ENCODE measurements around the gene ARFRP1. TPM values are rescaled to one million over a fixed set of nuclear protein-coding genes. Genes with fewer than 3 reads are reported as not detected.

ARFRP1 gene
- total and polyA plus RNA-seq, 2 of the 4 experiments (the other 2 are of a cell fraction) = 25.3 to 36.6 TPM

DNA sequence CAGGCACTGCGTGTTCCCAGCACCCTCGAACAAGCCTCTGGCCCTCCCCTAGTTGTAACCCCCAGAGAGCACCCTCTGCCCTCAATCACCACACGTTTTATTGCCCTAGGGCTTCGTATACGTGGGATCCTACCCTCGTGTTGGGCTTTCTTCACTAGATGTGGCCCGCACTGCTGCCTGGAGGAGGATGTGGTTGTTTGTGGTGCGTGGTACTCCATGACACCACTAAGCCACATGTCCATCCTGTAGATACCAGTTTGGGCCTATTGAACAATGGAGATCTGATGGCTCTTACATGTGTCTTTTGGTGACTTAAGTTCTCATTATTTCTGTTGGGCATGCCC lies 48.8 kb upstream of the ARFRP1 start:
- Histone ChIP-seq H3K9me1 (ENCODE audit: insufficient read depth, low read length) (0 out of 2 replicates have a peak, but pooled peaks cover 4% of the 10 kb centered on the region), H3K23ac (ENCODE audit: low read depth, low read length) (no peak overlapping the region), H3K18ac (ENCODE audit: low read depth, low read length) (no peak overlapping the region), H3K4me3 (ENCODE audit: insufficient read depth, low read depth, low read length) (no peak overlapping the region), H4K20me1 (ENCODE audit: insufficient read depth, low read length) (no peaks in the 10 kb centered on the region), H2BK20ac (ENCODE audit: low read depth, low read length) (no peak overlapping the region), H3K4me1 (ENCODE audit: control insufficient read depth, insufficient read depth, low read length) (no peaks in the 10 kb centered on the region), H2BK5ac (ENCODE audit: low read depth, low read length, poor library complexity, severe bottlenecking) (no peak overlapping the region), H3K4me2 (ENCODE audit: low read depth, low read length) (no peak overlapping the region), H3K27me3 (ENCODE audit: control insufficient read depth, insufficient read depth, low read length) (no peaks in the 10 kb centered on the region), H3K27ac (ENCODE audit: insufficient read depth, low read length) (no peak overlapping the region), H2AK9ac (replicated peaks; ENCODE audit: low read depth, low read length, poor library complexity) (peak overlapping the region; percentile 76), H4K8ac (ENCODE audit: low read depth in 2 of 2, low read length in 2 of 2) (no peak overlapping the region), H2BK120ac (ENCODE audit: low read depth, low read length) (no peak overlapping the region), H3K56ac (ENCODE audit: extremely low read depth, insufficient read depth, low read length) (no peak overlapping the region), H2BK15ac (ENCODE audit: low read depth, low read length) (no peak overlapping the region), H4K5ac (ENCODE audit: low read depth, low read length) (no peak overlapping the region), H3K4ac (ENCODE audit: low read depth, low read length) (no peak overlapping the region), H3K14ac (replicated peaks; ENCODE audit: low read depth, low read length) (no peak overlapping the region), H3K9me3 (ENCODE audit: control insufficient read depth, insufficient read depth, low read length) (no peaks in the 10 kb centered on the region), H3K79me1 (ENCODE audit: low read depth in 1 of 2, low read length in 2 of 2) (peaks cover 0 to 7% of the 10 kb centered on the region in 2 experiments; a peak in 1 of 4 replicates), H3K9ac (ENCODE audit: low read depth, low read length) (no peak overlapping the region), H2AK5ac (ENCODE audit: low read depth, low read length) (no peak overlapping the region), H3K36me3 (ENCODE audit: control insufficient read depth, insufficient read depth, low read length) (peaks cover 5% of the 10 kb centered on the region; the same call in 1 of the 2 replicates), H4K91ac (ENCODE audit: insufficient read depth, low read depth, low read length) (no peak overlapping the region), H2AFZ (replicated peaks; ENCODE audit: low read length, poor library complexity) (no peak overlapping the region)
- no peak for DNase-seq
- dilution Hi-C loops (cut with HindIII; ENCODE audit: low sequenced_read_pairs, unreplicated experiment) = no loop called here
- in situ Hi-C loops (cut with MboI; ENCODE audit: low sequenced_read_pairs) = no loop called here
- no CpG with 5 or more reads among the region's 8 CpGs for WGBS, 2 experiments (ENCODE audit: extremely low coverage in 2 of 2, insufficient read length in 1 of 2)
- ATAC-seq (ENCODE audit: low read depth) = no peak
- BruUV-seq (replicated peaks) = no TSS peak
- TF ChIP-seq, protein P1, sequence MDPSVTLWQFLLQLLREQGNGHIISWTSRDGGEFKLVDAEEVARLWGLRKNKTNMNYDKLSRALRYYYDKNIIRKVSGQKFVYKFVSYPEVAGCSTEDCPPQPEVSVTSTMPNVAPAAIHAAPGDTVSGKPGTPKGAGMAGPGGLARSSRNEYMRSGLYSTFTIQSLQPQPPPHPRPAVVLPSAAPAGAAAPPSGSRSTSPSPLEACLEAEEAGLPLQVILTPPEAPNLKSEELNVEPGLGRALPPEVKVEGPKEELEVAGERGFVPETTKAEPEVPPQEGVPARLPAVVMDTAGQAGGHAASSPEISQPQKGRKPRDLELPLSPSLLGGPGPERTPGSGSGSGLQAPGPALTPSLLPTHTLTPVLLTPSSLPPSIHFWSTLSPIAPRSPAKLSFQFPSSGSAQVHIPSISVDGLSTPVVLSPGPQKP (IDR thresholded peaks at IDR 0.05; ENCODE audit: borderline replicate concordance, low read depth, low read length) = no peak
- TF ChIP-seq, protein P2, sequence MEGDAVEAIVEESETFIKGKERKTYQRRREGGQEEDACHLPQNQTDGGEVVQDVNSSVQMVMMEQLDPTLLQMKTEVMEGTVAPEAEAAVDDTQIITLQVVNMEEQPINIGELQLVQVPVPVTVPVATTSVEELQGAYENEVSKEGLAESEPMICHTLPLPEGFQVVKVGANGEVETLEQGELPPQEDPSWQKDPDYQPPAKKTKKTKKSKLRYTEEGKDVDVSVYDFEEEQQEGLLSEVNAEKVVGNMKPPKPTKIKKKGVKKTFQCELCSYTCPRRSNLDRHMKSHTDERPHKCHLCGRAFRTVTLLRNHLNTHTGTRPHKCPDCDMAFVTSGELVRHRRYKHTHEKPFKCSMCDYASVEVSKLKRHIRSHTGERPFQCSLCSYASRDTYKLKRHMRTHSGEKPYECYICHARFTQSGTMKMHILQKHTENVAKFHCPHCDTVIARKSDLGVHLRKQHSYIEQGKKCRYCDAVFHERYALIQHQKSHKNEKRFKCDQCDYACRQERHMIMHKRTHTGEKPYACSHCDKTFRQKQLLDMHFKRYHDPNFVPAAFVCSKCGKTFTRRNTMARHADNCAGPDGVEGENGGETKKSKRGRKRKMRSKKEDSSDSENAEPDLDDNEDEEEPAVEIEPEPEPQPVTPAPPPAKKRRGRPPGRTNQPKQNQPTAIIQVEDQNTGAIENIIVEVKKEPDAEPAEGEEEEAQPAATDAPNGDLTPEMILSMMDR (conservative IDR thresholded peaks at IDR 0.05; ENCODE audit: low read depth, low read length) = no peak
- no peak for TF ChIP-seq MXI1 (IDR thresholded peaks at IDR 0.05; ENCODE audit: borderline replicate concordance, low read depth, low read length)
- no peak for TF ChIP-seq CEBPB (IDR thresholded peaks at IDR 0.05; ENCODE audit: low read depth, low read length)
- TF ChIP-seq RAD21 (IDR thresholded peaks at IDR 0.05; ENCODE audit: low read length) = no peak
- TF ChIP-seq, protein P3, sequence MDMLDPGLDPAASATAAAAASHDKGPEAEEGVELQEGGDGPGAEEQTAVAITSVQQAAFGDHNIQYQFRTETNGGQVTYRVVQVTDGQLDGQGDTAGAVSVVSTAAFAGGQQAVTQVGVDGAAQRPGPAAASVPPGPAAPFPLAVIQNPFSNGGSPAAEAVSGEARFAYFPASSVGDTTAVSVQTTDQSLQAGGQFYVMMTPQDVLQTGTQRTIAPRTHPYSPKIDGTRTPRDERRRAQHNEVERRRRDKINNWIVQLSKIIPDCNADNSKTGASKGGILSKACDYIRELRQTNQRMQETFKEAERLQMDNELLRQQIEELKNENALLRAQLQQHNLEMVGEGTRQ (IDR thresholded peaks at IDR 0.05; ENCODE audit: low read depth, low read length) = no peak
- no peak for TF ChIP-seq CHD1 (IDR thresholded peaks at IDR 0.05; ENCODE audit: low read depth, low read length)
- no peak for TF ChIP-seq MAZ (IDR thresholded peaks at IDR 0.05; ENCODE audit: borderline replicate concordance, low read depth, low read length)
- no peak for TF ChIP-seq BHLHE40 (IDR thresholded peaks at IDR 0.05; ENCODE audit: low read depth, low read length)
- ChIA-PET CTCF (no interaction called here), POLR2A (ENCODE audit: unreplicated experiment) (interaction anchor here (0.6 kb wide), 1 partner anchor 10 kb away, joined by 4 read pairs; no protein-coding TSS in a partner anchor)
- intact Hi-C loops (cut with micrococcal nuclease) = no loop called here
